ENCODE data around the gene ABCB9.
"Not testable (repeated sequence)": the region's sequence is repeated elsewhere in the genome, so short reads cannot be mapped to it uniquely, and the experiment has no call there.

Gene ABCB9

DNA sequence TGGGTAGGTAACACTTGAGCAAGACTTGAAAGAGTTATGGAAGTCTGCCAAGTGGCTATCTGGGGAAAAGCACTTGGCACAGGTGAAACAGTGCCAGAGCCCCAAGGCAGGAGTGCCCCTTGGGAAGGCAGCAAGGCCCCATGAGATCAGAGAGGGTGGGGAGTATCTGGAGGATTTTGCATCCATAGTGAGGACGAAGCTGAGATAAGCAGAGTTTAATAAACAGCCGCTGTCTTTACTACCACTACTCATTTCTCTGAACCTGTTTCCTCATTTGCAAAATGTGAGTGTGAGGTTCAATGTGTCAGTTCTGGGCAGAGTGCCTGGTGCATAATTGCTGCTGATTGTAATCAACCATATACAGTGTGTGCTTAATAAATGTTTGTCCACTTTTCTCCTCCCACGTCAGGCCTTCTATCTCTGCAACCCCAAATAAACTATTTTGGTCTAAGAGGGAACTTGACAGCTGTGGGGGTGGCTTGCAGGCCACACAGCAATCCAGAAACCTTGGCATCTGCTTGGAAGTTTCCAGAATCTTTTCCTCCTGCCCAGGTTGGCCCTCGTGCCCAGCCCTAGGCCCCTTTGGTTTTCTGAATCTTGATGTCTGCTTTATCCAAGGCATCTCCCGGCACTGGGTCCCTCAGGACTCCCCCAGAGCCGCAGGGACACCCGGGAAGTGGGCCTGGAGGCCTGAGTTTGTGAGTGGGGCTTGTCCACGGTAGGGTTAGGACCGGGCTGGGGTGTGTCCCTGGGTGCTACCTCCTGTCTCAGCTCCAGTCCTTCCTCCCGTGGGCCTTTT lies 4.5 kb downstream of the ABCB9 start:
- DNase-seq = no peak

DNA sequence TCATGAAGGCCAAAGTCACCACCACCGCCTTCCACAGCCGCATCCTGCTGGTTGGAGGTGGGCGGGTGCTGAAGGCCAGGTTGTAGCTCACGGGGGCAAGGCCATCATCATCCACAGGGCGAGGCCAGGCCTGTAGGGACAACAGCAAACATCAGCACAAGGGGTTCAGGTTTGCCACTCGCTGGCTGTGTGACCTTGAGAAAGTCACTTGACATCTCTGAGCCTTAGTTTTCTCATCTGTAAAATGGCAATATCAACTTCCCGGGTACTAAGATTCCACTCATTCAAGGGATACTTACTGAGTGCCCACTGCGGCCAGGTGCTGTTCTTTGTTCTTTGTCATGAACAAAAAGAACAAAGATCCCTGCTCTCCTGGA lies 6.1 kb downstream of the ABCB9 start:
- DNase-seq = no peak

DNA sequence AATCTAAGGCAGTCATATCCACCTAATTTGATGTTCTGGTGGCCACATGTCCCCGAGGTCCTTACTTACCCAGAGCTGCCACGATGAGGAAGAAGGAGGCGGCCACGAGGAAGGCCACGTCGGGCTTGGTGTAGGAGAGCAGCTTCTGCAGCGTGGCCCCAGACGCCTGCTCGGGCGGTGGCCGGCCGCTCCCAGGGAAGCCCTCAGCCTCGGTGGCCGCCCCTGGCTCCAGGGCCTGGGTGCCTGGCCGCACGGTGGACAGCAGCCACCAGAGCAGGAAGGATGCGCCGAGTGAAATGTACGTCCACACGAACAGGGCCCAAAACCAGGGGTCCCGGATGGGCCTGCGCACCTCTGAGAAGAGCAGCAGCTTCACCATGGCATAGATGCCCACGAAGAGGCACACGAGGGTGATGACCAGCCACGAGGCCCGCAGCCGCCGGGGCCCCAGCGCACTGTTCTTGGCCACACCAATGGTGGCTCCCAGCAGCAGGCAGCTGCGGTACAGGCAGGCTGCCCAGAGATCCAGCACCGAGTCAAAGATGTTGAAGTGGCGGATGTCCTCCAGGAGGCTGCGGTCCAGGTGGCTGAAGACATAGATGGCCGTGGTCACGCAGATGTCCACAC lies 6.6 kb downstream of the ABCB9 start:
- no peak for DNase-seq

DNA sequence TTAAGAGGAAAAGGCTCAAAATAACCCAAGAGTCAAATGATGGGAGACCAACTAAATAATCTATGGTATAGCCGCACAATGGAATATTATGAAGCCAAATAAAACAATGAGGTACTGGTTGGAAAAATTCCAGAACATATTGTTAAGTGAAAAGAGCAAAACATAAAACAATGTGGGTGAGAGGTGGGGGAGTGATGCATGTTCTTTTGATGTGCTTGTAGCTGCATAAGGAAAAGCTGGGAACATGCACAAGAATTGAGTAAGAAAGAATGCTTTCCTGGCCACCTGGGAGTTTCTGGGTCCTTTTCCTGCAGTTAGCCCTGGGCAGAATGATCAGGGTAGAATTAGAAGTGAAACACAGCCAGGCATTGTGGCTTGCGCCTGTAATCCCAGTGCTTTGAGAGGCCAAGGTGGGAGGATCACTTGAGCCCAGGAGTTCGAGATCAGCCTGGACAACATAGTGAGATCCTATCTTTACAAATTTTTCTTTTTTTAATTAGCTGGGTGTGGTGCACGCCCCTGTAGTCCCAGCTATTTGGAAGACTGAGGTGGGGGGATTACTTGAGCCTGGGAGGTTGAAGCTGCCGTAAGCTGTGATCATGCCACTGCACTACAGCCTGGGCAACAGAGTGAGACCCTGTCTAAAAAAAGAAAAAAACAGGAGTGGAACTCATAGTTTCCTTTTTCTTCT lies 7.9 kb downstream of the ABCB9 start:
- no peak for DNase-seq

DNA sequence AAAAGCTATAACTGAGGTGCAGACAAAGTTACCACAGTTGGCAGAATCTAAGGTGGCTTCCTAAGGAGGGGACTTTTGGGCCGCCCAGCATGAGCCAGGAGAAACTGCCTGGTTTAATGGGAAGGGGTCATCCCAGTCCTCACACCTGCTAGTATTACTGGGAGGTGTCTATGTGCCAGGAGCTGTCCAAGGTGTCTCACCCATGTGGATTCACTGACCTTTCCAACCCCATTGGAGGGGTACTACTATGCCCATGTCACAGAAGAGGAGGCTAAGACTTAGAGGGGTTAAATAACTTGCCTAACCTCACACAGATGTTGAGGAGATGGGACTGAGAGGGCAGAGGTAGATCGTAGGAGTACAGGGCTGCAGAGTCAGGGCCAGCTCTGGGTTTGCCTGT lies 10.2 kb downstream of the ABCB9 start:
- DNase-seq = no peak

DNA sequence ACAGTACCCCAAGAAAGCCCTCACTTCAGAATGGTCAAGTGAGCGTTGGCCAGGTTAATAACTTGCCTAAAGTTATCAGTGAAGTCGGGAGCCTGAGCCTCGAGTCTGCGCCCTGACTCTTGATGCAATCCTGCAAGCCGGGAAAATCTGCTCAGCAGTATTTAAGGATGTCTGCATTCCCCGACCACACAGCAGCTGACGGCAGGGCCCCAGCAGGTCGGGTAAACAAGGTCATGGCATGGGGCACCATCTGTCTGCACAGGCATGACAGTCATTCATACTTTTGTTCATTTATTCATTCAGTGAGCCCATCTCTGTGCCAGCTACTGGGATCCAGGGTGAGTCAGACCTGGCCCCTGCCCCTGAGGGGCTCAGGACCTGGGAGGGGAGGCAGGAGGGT lies 11.1 kb downstream of the ABCB9 start:
- no peak for DNase-seq

DNA sequence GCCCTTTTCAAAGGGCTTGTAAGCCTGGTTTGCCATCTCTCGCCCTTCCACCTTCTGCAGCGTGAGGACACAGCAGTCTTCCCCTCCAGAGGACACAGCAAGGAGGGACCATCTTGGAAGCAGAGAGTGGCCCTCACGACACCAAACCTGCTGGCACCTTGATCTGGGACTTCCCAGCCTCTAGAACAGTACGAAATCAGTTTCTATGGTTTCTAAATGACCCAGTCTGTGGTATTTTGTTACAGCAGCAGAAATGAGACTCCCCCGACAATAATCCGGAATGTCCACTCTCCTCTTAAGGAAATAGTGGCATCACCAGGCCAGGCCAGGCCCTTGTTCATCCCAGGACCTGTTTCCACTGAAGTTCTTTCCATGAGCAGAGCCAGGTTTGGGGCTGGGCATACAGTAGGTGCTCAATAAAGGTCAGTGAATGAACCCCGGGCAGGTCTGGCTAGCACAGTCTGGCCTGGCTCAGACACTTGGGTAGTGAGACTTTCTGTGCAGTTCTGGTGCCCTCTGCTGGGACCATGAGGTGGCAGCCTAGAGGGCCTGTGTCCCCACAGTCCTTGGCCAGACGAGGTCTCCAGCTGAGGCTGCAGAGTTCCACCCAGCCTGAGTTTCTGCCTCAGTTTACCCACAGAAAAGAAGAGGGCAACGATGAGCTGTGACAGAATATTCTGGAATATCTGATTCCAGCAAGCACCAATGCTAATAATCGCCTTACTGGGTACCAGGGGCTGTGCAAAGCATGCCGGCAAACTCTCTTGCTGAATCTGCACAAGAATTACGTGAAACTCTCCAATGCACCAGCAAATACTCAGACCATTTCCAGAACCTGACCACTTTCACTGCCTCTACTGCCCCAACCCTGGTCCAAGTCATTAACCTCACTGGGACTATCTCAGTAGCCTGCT lies 14.0 kb downstream of the ABCB9 start:
- peak; percentile 52 to 86 for DNase-seq

DNA sequence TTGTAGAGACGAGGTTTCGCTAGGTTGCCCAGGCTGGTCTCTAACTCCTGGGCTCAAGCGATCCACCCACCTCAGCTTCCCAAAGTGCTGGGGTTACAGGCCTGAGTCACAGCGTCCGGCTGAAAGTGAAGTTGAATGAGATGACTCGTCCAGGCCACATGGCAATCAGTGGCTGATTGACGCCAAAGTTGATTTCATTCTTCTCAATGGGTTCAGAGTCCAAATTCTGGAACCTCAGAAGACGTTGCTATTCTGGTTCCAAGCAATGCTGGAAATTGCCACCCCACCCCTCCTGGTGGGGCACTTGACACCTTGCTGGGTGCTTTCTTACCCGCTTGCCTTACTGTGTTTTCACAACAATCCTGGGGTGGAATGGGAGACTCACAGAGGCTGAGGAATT lies 14.9 kb downstream of the ABCB9 start:
- peak; percentile 64 to 73 for DNase-seq

DNA sequence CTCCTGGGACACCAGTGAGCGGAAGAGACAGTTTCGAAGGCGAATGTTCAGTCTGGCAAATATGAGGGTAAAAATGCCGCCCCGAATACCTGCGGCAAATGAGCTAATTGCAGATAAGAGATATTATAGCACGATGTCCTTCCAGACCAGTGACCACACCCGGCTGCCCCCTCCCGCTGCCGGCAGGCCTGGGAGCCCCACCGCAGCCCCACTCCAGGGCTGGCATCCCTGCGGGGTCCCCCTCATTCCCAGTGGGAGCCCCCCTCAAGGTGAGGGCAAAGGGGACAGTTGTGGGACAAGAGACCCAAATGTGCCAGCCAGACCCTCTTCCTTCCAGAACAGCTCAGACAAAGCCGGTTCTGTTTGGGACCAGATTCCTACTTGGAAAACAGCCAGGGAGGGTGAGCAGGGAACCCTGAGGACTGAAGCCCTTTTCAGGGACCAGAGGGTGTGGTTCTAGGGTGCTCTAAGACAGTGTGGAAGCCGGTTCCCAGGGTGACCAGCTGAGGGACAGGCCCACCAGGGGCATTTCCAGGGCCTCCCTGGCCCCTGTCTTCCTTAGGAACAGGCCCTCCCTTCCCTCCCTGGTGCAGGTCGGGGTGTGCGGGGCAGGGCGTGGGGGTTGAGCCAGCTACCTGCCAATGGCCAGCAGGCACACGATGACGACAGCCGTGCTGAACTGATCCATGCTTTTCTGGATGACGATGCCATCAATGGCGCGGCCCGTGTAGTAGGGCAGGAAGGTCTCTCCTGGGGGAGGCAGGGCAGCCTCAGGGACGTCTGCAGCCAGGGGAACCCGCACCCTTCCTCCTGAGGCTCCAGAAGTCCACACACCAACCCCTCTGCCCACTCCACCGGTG lies 16.2 kb downstream of the ABCB9 start:
- no peak for DNase-seq

DNA sequence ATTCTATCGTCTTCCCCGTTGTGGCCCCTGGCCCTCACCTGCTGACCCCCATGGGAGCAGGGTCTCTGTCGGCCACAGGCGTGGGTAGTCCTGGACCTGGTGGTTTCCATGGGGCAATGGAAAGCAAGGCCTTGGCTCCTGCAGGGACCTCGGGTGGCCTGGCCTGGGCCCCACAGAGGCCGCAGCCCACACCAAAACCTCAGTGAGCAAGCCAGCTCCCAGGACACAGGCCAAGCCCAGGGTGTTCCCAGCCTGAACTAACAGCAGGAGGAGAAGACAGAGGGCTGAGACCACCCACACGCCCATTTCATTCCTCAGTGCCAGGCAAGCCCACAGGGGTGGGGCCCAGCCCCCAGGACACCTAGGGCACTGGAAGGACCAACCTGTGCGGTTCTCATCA lies 16.9 kb downstream of the ABCB9 start:
- DNase-seq = no peak

DNA sequence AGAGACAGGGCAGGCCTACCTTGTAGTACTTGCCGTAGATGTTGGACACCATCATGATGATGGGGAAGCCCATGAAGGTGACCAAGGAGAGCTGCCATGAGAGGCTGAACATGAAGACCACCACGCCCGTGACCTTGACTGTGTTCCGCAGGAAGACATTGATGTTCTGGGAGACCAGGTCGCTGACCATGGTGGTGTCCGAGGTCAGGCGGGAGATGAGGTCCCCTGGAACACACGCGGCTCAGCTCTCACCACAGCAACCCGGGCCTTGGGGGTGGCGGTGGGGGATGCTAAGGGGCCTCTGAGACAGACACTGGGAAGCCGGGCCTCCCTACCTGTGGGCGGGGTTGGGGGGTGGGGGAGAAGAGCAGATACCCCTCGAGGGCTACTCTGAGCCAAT lies 17.7 kb downstream of the ABCB9 start:
- no peak for DNase-seq

DNA sequence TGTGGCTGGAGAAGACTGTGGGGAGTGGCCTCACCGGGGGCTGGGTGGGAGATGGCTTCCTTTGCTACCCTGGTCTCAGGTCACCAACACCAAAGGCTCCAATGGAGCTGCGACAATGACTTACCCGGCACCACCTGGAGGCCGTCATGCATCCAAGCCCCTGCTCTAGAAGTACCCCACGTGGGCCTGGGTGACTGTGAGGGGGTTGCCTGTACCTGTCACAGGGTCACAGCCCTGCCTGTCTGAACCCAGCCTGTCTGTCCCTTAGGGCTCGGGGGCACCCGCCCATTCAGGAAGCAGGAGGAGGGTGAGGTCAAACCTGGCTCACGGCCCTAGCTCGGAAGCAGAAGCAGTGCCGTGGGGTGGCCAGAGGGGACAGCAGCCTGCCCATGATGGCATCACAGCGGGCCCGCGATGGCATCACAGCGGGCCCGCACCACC lies 18.9 kb downstream of the ABCB9 start:
- DNase-seq = peak; percentile 66 to 73

DNA sequence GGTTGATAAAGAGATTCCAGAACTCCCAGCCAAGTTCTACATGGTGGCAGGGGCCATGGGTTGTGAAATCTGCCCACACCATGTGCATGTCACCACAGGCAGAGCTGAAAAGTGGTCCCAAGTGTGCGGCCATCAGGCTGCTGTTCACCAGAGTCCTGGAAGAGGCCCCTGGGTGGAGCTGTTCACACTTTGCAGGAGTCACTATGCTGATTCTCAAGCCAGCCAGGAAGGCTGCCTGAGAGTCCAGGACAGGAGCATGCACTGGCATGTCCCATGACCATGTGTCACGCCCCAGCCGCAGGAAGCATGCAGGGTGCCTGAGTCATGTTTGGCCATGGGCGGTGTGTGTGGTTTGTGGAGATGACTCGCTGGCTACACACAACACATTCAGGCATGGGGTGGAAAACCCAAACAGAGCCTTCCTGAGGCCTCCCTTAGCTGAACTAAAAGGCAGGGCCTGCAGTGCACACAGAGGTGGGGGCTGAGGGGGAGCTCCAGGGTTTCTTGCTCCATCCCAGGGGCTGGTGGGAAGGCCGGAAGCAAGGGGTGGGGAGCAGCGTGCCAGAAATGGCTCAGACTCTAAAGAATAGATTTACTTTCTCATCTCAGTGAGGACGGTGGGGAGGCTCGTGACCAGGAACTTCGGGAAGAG lies 19.4 kb downstream of the ABCB9 start:
- peak; percentile 95 to 99 for DNase-seq

DNA sequence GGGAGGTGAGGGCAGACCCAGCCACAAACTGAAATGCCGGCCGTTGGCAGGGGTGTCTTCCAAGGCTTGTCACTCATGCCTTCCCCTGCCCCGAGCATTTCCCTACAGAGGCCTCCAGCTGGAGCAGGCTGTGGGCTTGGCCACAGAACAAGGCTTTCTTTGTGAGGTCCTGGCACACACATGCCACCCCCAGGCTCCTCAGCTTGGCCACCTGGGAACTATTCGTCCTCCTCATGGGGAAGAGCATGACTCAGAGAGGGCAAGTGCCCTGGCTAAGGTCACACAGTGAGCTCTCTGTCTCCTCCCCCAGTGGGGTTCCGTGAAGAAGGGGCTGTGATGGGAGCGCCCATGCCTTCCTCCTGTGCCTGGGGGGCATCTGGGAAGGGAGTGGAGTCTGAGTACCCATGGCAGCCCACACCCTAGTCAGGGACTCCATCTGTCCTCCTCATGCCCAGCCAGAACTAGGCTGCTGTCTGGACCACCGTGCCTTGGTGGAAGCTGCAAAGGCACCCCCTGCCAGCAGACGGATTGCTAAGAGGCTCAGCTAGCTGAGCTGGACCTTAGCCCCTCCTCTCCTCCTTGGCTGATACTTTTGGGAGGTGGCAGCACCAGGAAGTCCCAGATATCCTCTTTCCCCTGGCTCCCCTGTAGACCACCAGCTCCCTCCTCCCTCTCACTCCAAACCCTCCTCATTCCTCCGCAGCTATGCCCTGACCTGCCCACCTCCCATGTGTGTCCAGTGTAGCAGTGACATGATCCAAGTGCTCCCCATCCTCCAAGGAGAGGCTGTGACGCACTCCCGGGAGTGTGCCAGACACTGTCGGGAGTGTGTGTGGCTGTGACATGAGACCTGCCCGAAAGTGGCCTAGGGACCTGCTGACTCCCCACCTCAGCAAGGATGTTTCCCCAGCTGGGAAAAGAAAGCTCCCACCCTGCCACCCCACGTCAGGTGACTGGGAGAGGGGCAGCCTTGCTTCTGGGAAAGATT lies 21.4 kb downstream of the ABCB9 start:
- no peak for DNase-seq

DNA sequence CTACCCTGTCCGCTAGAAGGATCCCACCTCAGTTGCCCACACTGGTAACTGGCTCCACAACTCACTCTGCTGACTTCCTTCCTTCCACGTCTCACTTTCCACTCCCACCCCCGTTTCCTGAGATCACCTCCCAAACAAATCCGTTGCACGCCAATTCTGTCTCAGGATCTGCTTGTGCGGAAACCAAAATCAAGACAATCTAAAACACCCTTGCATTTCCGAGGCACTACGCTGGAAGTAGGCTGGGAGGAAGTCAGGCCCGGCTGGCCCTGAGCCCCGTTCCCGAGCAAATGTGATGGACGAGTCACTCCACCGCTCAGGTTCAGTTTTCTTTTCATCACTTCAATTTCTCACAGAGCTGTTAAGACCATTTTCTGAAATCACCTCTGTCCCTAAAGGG lies 23.1 kb downstream of the ABCB9 start:
- DNase-seq = peak; percentile 27 to 31

DNA sequence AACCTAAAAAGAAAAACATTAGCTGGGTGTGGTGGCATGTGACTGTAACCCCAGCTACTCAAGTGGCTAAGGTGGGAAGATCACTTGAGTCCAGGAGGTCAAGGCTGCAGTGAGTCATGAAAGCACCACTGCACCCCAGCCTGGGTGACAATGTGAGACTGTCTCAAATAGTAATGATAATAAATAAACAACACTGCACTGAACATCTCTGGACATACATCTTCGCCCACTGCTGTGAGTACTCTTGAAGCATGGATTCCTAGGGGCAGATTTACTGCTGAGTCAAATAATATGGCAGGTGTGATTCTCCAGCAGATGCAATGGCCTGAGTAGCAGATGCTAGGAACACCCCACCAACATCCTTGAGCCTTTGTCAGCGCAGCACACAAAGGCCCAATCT lies 23.6 kb downstream of the ABCB9 start:
- DNase-seq = no peak

DNA sequence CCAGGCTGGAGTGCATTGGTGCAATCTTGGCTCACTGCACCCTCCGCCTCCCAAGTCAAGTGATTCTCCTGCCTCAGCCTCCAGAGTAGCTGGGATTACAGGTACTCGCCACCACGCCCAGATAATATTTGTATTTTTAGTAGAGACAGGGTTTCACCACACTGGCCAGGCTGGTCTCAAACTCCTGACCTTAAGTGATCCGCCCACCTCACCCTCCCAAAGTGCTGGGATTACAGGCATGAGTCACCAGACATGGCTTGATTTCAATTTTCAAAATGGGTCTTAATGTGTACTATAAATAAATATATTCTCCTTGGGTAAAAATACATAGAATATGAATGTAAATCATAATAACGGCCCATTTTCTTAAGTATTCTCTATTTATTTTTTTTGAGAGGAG lies 24.9 kb downstream of the ABCB9 start:
- DNase-seq = not testable (repeated sequence)

DNA sequence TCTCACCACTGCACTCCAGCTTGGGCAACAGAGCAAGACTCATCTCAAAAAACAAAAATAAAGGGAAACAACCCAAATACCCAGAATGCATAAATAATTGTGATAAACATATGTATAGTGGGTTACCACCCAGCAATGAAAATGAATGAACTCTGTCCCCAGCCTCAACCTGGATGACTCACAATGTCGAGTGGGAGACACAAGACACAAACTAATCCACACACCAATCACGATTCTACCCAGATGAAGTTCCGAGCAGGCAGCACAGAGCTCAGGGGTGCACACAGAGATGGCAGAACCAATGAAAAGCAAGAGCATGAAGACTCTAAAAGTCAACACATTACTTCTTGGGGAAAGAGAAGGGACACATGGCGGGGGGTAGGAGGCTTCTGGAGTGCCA lies 27.1 kb downstream of the ABCB9 start:
- no peak for DNase-seq

DNA sequence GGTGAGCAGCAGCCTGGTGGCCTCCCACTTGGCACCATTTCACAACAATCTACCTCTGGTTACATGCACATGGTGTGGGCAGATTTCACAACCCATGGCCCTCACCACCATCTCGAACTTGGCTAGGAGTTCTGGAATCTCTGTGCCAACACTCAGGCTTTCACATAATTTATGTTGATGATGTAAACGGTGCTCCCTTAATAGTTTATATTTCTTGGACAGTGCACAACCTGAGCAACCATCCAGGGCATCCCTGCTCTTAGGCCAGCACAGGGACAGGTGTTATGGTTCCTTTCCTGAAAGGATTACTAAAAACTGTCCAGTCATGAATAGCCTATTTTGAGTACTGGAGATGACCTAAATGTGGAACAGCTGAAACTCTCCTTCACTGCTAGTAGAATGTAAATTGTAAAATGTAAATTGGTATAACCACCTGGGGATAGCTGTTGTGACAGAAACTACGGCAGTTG lies 28.6 kb downstream of the ABCB9 start:
- peak in 1 of 2 donors; percentile 43 for DNase-seq

DNA sequence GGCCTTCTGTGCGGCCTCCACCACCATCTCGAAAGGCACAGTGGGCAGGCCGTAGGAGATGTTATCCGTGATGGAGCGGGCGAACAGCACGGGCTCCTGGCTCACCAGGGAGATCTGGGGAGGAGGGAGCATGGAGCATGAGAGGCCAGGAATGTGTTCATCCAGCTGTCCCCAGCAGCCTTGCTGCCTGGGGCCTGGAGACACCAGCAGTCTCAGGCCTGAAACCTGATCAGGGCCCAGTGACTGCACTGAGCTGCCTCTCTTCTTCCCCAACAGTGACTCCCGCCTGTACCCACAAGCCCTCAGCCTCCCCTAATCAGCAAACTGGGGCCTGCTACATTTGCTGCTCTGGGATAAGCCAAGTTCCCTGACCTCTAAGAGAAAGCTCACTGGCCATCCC lies 30.9 kb downstream of the ABCB9 start:
- no peak for DNase-seq
